Heart left ventricle (tissue), 16 donors: ENCODE data around the gene MYO10. TPM values are rescaled to one million over a fixed set of nuclear protein-coding genes. Genes with fewer than 3 reads are reported as not detected.

Source experiments
- ATAC-seq, 4 donors: fragments of 200-7000 bp; cut with Tn5 transposase; one replicate each; pipeline ENCODE4 v1.9.1; 2020 to 2022; ENCODE audit warnings: moderate library complexity in 4 of 4, mild to moderate bottlenecking in 3 of 4, moderate number of reproducible peaks in 1 of 4
- DNase-seq, 5 donors: peaks; one replicate each; pipeline ENCODE4 v3.0.0-alpha.2; 2020
- H3K27ac ChIP-seq, 12 donors: fragments of 200-600 bp; sonication (generic) in 4 of 12; one replicate each; pipeline versions ENCODE4 v1.5.0 to v1.8.0; 2016 to 2022; ENCODE audit warnings: mild to moderate bottlenecking in 2 of 12
- H3K27me3 ChIP-seq, 9 donors: fragments of 200-600 bp; sonication (generic) in 2 of 9; one replicate each; pipeline versions ENCODE4 v1.5.1 to v1.8.0; 2016 to 2022; ENCODE audit warnings: mild to moderate bottlenecking in 3 of 9
- H3K36me3 ChIP-seq, 9 donors: fragments of 200-600 bp; sonication (generic) in 2 of 9; one replicate each; pipeline versions ENCODE4 v1.5.0 to v1.8.0; 2018 to 2022; ENCODE audit warnings: mild to moderate bottlenecking in 2 of 9
- H3K4me1 ChIP-seq, 12 donors: fragments of 200-600 bp; sonication (generic) in 4 of 12; one replicate each; pipeline versions ENCODE4 v1.5.0 to v1.8.0; 2016 to 2022; ENCODE audit warnings: mild to moderate bottlenecking in 3 of 12
- H3K4me3 ChIP-seq, 12 donors: fragments of 200-600 bp; sonication (generic) in 4 of 12; one replicate each; pipeline versions ENCODE4 v1.5.0 to v1.8.0; 2017 to 2022; ENCODE audit warnings: mild to moderate bottlenecking in 9 of 12, moderate library complexity in 4 of 12
- H3K9me3 ChIP-seq, 12 donors: fragments of 200-600 bp; sonication (generic) in 4 of 12; one replicate each; pipeline versions ENCODE4 v1.5.0 to v1.8.0; 2016 to 2022; ENCODE audit warnings: mild to moderate bottlenecking in 1 of 12
- CTCF ChIP-seq, 12 donors: fragments of 200-600 bp; sonication (generic) in 4 of 12; IDR thresholded peaks; one replicate each; pipeline versions ENCODE4 v1.5.0 to v1.8.0; 2018 to 2022; ENCODE audit warnings: antibody characterized with exemption in 12 of 12, mild to moderate bottlenecking in 5 of 12
- POLR2A ChIP-seq, 2 donors: fragments of 450-650 bp; IDR thresholded peaks; one replicate each; pipeline ENCODE4 v1.6.1; 2017; ENCODE audit warnings: antibody characterized with exemption in 2 of 2, mild to moderate bottlenecking in 2 of 2, moderate library complexity in 2 of 2
- WGBS, 4 donors: extraction: QIAGEN DNeasy Blood & Tissue Kit in 2 of 4; methylation state at CpG; one replicate each; pipeline versions ENCODE4 v1.1.5 to v1.1.7; 2013 to 2018; 5-methylcytosine and 5-hydroxymethylcytosine counted together
- intact Hi-C, 10 donors: fragments of 100-400 bp; cut with DNase I; formaldehyde crosslinking; loops; one replicate each; pipeline versions ENCODE4 v1.11.1 to v1.14.2; 2022
- polyA plus RNA-seq, 2 donors: library from polyadenylated mRNA; stranded (reverse); fragments of 200-250 nt; gene quantifications; one replicate each; pipeline ENCODE4 v1.2.3, GENCODE V29; 2013
- total RNA-seq, 9 donors: library from RNA; depleted of rRNA in 2 of 9; stranded (reverse); fragments of >200 nt in 2 of 9; fragmentation: NEBNext Ultra II Directional in 3 of 9; extraction: Animal tissue kit (Norgen Biotek cat#: 25700) in 3 of 9; gene quantifications; one replicate each; pipeline versions ENCODE4 v1.1.0 to v1.2.4, GENCODE V29; 2016 to 2023
- donor health status: ischemic (EF 13 %, LVEDD 7.1; RV severe dilation, severe dysfunction).
- donor health status: healthy with polysubstance abuse.
- donor health status: DM: no; HTN: yes; CAD: no.
- donor health status: DM: no; HTN: no; CAD: no.
- donor health status: ischemic (EF 25% LVEDD 6.9; RV normal size, moderate dysfunction).
- donor health status: ischemic (EF 25% LVEDD 5.7; RV mildly dilated, moderate dysfunction).
- donor health status: healthy.
- donor health status: DM: yes; HTN: yes; CAD: no.
- donor health status: ischemic (EF 35%, LVEDD 5.7; RV mildly dilated, moderate dysfunction).
- donor health status: nonischemic (EF 11% LVEDD 7.7; RV severe dilation, severe dysfunction).
- donor health status: DM: yes; HTN: yes; CAD: no.
- donor health status: PGD.
- donor health status: ischemic (EF 29% LVEDD 5.4; RV normal size, mild dysfunction).
- donor health status: nonischemic (EF 23%, LVEDD 6.1; RV moderate dilation, normal function).

MYO10 gene
- total and polyA plus RNA-seq, 11 donors = 2.0 to 17.3 (median 3.8) TPM

DNA sequence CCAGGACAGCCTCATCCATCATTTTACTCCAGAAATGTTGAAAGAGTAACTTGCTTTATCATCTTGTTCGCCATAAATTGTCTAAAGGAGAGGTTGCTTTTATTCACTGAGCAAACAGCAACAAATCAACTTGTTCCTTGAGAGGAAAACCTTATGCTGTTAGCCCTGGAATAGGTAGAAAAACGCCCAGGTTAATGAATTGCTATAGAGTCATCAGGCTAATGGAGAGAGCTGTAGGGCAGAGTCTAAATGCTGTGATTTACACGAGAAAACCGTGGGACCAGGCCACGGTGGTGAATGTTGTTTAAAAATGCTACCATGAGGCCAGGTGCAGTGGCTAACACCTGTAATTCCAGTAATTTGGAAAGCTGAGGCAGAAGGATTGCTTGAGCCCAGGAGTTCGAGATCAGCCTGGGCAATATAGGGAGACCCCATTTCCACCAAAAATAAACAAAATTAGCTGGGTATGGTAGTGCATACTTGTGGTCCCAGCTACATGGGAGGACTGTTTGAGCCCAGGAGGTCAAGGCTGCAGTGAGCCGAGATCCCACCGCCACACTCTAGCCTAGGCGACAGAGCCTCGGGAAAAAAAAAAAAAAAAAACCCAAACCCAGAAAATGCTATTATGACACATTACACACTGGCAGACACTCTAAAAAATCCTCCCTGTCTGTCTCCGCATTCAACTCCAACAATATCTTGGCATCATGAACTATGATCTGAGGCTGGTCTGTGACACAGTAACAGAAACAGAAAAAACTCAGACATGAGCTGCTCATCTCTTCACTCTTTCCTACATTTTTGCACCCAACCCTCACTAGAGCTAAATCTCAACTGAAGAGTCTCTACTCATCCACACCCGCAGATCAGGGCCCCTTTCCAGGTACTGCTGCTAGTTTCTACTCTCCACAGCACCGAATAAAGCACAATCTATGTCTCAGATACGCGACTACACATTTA lies 200.7 kb downstream of the MYO10 start:
- Histone ChIP-seq H3K9me3 (no peaks in the 10 kb centered on the region), H3K36me3 (peaks cover 0 to 5% (median 0%) of the 10 kb centered on the region in 9 donors), H3K4me1 (peaks cover 0 to 18% (median 7%) of the 10 kb centered on the region in 12 donors), H3K4me3 (no peak overlapping the region), H3K27ac (no peak overlapping the region), H3K27me3 (peaks cover 0 to 8% (median 0%) of the 10 kb centered on the region in 9 donors)
- DNase-seq (no peak), ATAC-seq (no peak)
- 80 to 82% (median 81%) methylated on average over 15 of the region's 15 CpGs for WGBS, 4 donors
- TF ChIP-seq CTCF (IDR thresholded peaks at IDR 0.05) (no peak), POLR2A (IDR thresholded peaks at IDR 0.05) (no peak)
- intact Hi-C loops = no loop called here

- H3K27me3 ChIP-seq = no peaks in the 10 kb centered on the region
- H3K4me1 ChIP-seq = peaks cover 0 to 21% (median 8%) of the 10 kb centered on the region in 12 donors
- intact Hi-C loops = no loop called here
- ATAC-seq = no peak
- TF ChIP-seq CTCF (IDR thresholded peaks at IDR 0.05) (no peak), POLR2A (IDR thresholded peaks at IDR 0.05) (no peak)
- H3K27ac ChIP-seq = no peak overlapping the region
- DNase-seq = no peak
- 74 to 88% (median 78%) methylated on average over 8 to 12 of the region's 12 CpGs for WGBS, 4 donors
- H3K36me3 ChIP-seq = peaks cover 0 to 5% (median 0%) of the 10 kb centered on the region in 9 donors
- no peak overlapping the region for H3K4me3 ChIP-seq
- no peaks in the 10 kb centered on the region for H3K9me3 ChIP-seq
Observed at GRCh38 chr5:16733331-16734006, 202.6 kb downstream of the MYO10 start.

- Histone ChIP-seq H3K36me3 (peaks cover 0 to 5% (median 0%) of the 10 kb centered on the region in 9 donors), H3K27me3 (no peaks in the 10 kb centered on the region), H3K27ac (no peak overlapping the region), H3K4me3 (no peak overlapping the region), H3K4me1 (peaks cover 0 to 32% (median 18%) of the 10 kb centered on the region in 12 donors), H3K9me3 (no peaks in the 10 kb centered on the region)
- TF ChIP-seq POLR2A (IDR thresholded peaks at IDR 0.05) (no peak), CTCF (IDR thresholded peaks at IDR 0.05) (no peak)
- ATAC-seq (no peak), DNase-seq (no peak)
- 93 to 94% (median 94%) methylated on average over 5 of the region's 5 CpGs for WGBS, 4 donors
- intact Hi-C loops = no loop called here
Observed at GRCh38 chr5:16732356-16732755, 203.7 kb downstream of the MYO10 start.
